PC-3 (cell line): ENCODE data around the gene IP6K3. TPM values are rescaled to one million over a fixed set of nuclear protein-coding genes. Genes with fewer than 3 reads are reported as not detected.
A peak's percentile ranks its signal among the peaks of the same experiment; 100 is the strongest.

ENCODE experiments used
- ATAC-seq: fragments of 200-7000 bp; cut with Tn5 transposase; 2 replicates; pipeline ENCODE4 v1.9.1; 2020; ENCODE audit warnings: mild to moderate bottlenecking, moderate library complexity
- BruUV-seq: library from RNA; stranded (reverse); fragments of 400-500 nt; replicated peaks from 2 replicates; lab custom pipeline; 2021; lab: Mats Ljungman, UMichigan
- CTCF ChIA-PET: fragments of 300-600 bp; sonication (Branson Sonifier 250); formaldehyde crosslinking; loops from one replicate; lab custom pipeline; 2022; ENCODE audit warnings: antibody characterized with exemption; lab: Charles Lee
- POLR2A ChIA-PET: fragments of 300-600 bp; sonication (Branson Sonifier 250); formaldehyde crosslinking; loops from one replicate; lab custom pipeline; 2022; ENCODE audit warnings: antibody characterized with exemption; ENCODE audit not compliant: unreplicated experiment; lab: Charles Lee
- DNase-seq: peaks from one replicate; pipeline ENCODE4 v3.0.0-alpha.2; 2015
- H2AFZ ChIP-seq: fragments of 300-600 bp; sonication (generic); 2 replicates; pipeline ENCODE4 v1.6.0; 2016; ENCODE audit warnings: antibody characterized with exemption, low read length
- H3F3A ChIP-seq: fragments of 300-600 bp; sonication (generic); one replicate; pipeline ENCODE4 v1.6.0; 2017; ENCODE audit warnings: antibody characterized with exemption, low read length, control low read depth, mild to moderate bottlenecking; ENCODE audit not compliant: unreplicated experiment
- H3K27ac ChIP-seq: fragments of 300-600 bp; sonication (generic); 2 replicates; pipeline ENCODE4 v1.5.1; 2016; ENCODE audit warnings: mild to moderate bottlenecking, low read length
- H3K27me3 ChIP-seq: fragments of 300-600 bp; sonication (generic); 2 replicates; pipeline ENCODE4 v1.6.1; 2016; ENCODE audit warnings: low read length, mixed read lengths
- H3K36me3 ChIP-seq: fragments of 300-600 bp; sonication (generic); 2 replicates; pipeline ENCODE4 v1.6.1; 2016; ENCODE audit warnings: low read depth, mixed run types, low read length, mixed read lengths
- H3K4me1 ChIP-seq: fragments of 300-600 bp; sonication (generic); 2 replicates; pipeline ENCODE4 v1.5.1; 2016; ENCODE audit warnings: low read length; ENCODE audit not compliant: insufficient read depth
- H3K4me2 ChIP-seq: fragments of 300-600 bp; sonication (generic); 2 replicates; pipeline ENCODE4 v1.6.0; 2016; ENCODE audit warnings: low read length
- H3K4me3 ChIP-seq: fragments of 300-600 bp; sonication (generic); 2 replicates; pipeline ENCODE4 v1.5.1; 2016; ENCODE audit warnings: mild to moderate bottlenecking, low read length, mixed read lengths
- H3K79me2 ChIP-seq: fragments of 300-600 bp; sonication (generic); 2 replicates; pipeline ENCODE4 v1.6.1; 2017; ENCODE audit warnings: low read length, mixed read lengths
- H3K9ac ChIP-seq: fragments of 300-600 bp; sonication (generic); 2 replicates; pipeline ENCODE4 v1.6.0; 2016; ENCODE audit warnings: mild to moderate bottlenecking, low read length
- H3K9me2 ChIP-seq: fragments of 300-600 bp; sonication (generic); replicated peaks from 2 replicates; pipeline ENCODE4 v1.6.1; 2016; ENCODE audit warnings: mixed run types, low read length, mixed read lengths
- H3K9me3 ChIP-seq: fragments of 300-600 bp; sonication (generic); 2 replicates; pipeline ENCODE4 v1.6.1; 2016; ENCODE audit warnings: low read length, mixed read lengths
- H4K20me1 ChIP-seq: fragments of 300-600 bp; sonication (generic); 2 replicates; pipeline ENCODE4 v1.6.1; 2016; ENCODE audit warnings: low read length, mixed read lengths
- EZH2 ChIP-seq: fragments of 300-600 bp; sonication (generic); IDR thresholded peaks from one replicate; pipeline ENCODE4 v1.6.1; 2017; ENCODE audit warnings: antibody characterized with exemption, mild to moderate bottlenecking, low read length; ENCODE audit not compliant: unreplicated experiment
- EZH2phosphoT487 ChIP-seq: fragments of 300-600 bp; sonication (generic); IDR thresholded peaks from 2 replicates; pipeline ENCODE4 v1.6.1; 2018; ENCODE audit warnings: mild to moderate bottlenecking, antibody characterized with exemption, low read length, borderline replicate concordance
- intact Hi-C: fragments of 100-400 bp; cut with micrococcal nuclease; formaldehyde crosslinking; loops from 2 replicates; pipeline ENCODE4 v1.9.0; 2023
- total RNA-seq: library from RNA; depleted of rRNA; stranded (reverse); fragments of >200 nt; gene quantifications from 2 replicates; pipeline ENCODE4 v1.2.3, GENCODE V29; 2014
- TF ChIP-seq, protein P1 (sequence below): fragments of 300-600 bp; sonication (generic); conservative IDR thresholded peaks from 2 replicates; pipeline ENCODE4 v1.5.1; 2017; ENCODE audit warnings: antibody characterized with exemption, low read depth, mild to moderate bottlenecking, low read length

IP6K3 gene
- total RNA-seq, 1 experiment from 2014 or later: not detected

DNA sequence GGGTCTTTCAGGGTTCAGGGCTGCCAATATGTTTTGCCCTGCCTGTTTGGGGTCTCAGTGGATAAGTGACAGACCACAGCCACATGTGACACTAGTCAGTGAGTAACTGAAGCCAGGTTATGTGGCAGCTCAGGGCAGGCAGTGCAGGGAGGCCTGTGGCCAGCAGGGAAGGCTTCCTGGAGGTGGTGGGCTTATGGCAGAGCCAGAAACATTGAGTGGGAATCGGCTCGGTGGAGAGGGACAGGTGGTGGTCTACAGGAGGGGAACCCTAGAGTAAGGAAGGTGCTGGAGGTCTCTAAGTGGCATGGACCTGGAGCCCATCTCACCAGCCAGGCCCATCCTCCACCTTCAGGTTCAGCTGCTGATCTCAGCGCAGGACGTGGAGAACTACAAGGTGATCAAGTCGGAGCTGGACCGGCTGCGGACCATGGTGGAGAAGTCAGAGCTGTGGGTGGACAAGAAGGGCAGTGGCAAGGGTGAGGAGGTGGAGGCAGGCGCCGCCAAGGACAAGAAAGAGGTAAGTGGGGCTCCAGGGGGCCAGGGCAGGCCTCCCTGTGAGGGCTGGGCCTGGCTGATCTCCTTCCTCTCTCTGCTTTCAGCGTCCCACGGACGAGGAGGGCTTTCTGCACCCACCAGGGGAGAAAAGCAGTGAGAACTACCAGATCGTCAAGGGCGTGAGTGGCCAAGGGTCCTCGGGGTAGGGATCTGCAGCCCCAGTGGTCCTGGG lies 70.1 kb downstream of the IP6K3 start:
- Histone ChIP-seq H3K79me2 (no peaks in the 10 kb centered on the region), H3K9me3 (no peaks in the 10 kb centered on the region), H4K20me1 (no peaks in the 10 kb centered on the region), H3K4me2 (no peak overlapping the region), H3F3A (peaks cover 3% of the 10 kb centered on the region), H3K4me3 (no peak overlapping the region), H3K27me3 (no peaks in the 10 kb centered on the region), H3K4me1 (peaks cover 21% of the 10 kb centered on the region), H3K9ac (0 out of 2 replicates have a peak overlapping the region, but pooled peaks have one; percentile 28), H2AFZ (no peak overlapping the region), H3K9me2 (no peaks in the 10 kb centered on the region), H3K27ac (peak overlapping the region; percentile 73), H3K36me3 (peaks cover 31% of the 10 kb centered on the region)
- intact Hi-C loops: no loop called here
- BruUV-seq: no TSS peak
- ChIA-PET CTCF (no interaction called here), POLR2A (no interaction called here)
- ATAC-seq (no peak), DNase-seq (no peak)
- TF ChIP-seq EZH2 (no peak), EZH2phosphoT487 (no peak)
- TF ChIP-seq, protein P1, sequence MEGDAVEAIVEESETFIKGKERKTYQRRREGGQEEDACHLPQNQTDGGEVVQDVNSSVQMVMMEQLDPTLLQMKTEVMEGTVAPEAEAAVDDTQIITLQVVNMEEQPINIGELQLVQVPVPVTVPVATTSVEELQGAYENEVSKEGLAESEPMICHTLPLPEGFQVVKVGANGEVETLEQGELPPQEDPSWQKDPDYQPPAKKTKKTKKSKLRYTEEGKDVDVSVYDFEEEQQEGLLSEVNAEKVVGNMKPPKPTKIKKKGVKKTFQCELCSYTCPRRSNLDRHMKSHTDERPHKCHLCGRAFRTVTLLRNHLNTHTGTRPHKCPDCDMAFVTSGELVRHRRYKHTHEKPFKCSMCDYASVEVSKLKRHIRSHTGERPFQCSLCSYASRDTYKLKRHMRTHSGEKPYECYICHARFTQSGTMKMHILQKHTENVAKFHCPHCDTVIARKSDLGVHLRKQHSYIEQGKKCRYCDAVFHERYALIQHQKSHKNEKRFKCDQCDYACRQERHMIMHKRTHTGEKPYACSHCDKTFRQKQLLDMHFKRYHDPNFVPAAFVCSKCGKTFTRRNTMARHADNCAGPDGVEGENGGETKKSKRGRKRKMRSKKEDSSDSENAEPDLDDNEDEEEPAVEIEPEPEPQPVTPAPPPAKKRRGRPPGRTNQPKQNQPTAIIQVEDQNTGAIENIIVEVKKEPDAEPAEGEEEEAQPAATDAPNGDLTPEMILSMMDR: no peak

DNA sequence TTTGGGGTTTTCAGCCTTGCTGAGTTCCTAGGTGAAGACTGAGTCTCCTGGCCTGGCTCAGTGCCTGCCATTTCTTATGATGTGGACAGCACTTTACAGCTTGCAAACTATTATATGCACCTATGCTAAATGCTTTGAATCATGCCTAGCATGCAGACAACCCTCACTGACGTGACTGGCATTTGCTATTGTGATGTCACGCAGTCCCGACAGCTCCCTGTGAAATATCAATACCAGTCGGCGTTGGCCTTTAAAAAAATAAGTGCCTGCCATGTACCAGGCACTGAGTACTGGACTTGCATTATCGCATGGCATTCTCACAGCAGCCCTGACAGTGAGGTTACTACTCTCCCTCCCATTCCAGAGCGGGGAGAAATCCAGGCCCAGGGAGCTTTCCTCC lies 70.7 kb downstream of the IP6K3 start:
- Histone ChIP-seq H3K27ac (peak overlapping the region; percentile 73), H3K4me2 (no peak overlapping the region), H3K4me3 (no peak overlapping the region), H2AFZ (no peak overlapping the region), H3K9ac (no peak overlapping the region), H3K4me1 (peaks cover 21% of the 10 kb centered on the region), H3K79me2 (no peaks in the 10 kb centered on the region), H3K9me3 (no peaks in the 10 kb centered on the region), H3F3A (peaks cover 4% of the 10 kb centered on the region), H3K27me3 (no peaks in the 10 kb centered on the region), H3K36me3 (peaks cover 31% of the 10 kb centered on the region), H3K9me2 (no peaks in the 10 kb centered on the region), H4K20me1 (no peaks in the 10 kb centered on the region)
- no peak for TF ChIP-seq EZH2phosphoT487
- TF ChIP-seq, protein P1: no peak
- TF ChIP-seq EZH2: no peak
- CTCF ChIA-PET: no interaction called here
- POLR2A ChIA-PET: no interaction called here
- BruUV-seq: no TSS peak
- no peak for ATAC-seq
- intact Hi-C loops: no loop called here
- DNase-seq: no peak

DNA sequence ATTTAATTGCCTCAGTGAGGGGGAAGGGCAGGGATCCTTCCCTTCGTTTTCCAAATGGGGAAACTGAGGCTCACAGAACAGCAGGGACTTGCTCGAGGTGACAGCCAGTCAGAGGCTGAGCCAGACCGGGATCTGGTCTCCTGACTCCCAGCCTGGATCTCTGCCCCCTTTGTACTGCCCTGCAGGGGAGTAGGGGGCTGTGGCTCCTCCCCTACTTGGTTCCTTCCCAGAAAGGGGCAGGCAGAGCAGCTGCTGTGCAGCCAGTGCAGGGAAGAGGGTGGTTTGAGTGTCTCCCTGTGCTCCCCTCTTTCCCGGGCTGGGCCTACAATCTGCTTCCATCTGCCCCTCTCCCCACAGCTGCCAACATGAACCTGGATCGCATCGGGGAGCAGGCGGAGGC lies 72.9 kb downstream of the IP6K3 start:
- ATAC-seq (no peak), DNase-seq (no peak)
- no peak overlapping the region for H3K4me2 ChIP-seq
- H3K9me2 ChIP-seq: no peaks in the 10 kb centered on the region
- H2AFZ ChIP-seq: no peak overlapping the region
- H4K20me1 ChIP-seq: no peaks in the 10 kb centered on the region
- POLR2A ChIA-PET: no interaction called here
- H3K9me3 ChIP-seq: no peaks in the 10 kb centered on the region
- no peak overlapping the region for H3K27ac ChIP-seq
- BruUV-seq: no TSS peak
- peaks cover 4% of the 10 kb centered on the region for H3F3A ChIP-seq
- CTCF ChIA-PET: no interaction called here
- TF ChIP-seq, protein P1: no peak
- no peak for TF ChIP-seq EZH2phosphoT487
- H3K9ac ChIP-seq: no peak overlapping the region
- H3K27me3 ChIP-seq: no peaks in the 10 kb centered on the region
- peaks cover 24% of the 10 kb centered on the region for H3K4me1 ChIP-seq
- H3K36me3 ChIP-seq: peaks cover 34% of the 10 kb centered on the region
- intact Hi-C loops: no loop called here
- no peaks in the 10 kb centered on the region for H3K79me2 ChIP-seq
- no peak overlapping the region for H3K4me3 ChIP-seq
